ENCODE data around the gene CD200.
A peak's percentile ranks its signal among the peaks of the same experiment; 100 is the strongest.
"Not testable (repeated sequence)": the region's sequence is repeated elsewhere in the genome, so short reads cannot be mapped to it uniquely, and the experiment has no call there.

Gene CD200

DNA sequence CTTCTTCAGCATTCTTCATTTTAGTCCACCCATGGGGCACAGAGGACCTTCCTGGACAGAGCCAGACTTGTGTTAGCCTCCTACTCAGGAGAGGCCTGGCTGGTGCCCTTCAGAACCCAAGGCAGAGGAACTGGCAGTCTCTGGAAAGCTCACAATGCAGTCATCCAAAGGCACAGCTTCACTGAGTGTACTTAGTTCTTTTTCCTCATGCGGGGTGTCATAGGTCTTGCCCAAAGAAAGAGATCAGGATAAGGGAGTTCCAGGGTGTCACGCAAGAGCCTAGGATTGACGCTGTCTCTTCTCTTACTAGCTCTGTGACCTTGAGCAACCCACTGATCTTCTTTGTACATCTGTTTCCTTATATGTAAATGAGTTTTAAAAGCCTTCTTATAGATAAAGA, 58.7 kb downstream of the CD200 start:
- DNase-seq, result no peak

GRCh38 chr3:112392393-112393359, 59.7 kb downstream of the CD200 start:
- no peak for DNase-seq

DNA sequence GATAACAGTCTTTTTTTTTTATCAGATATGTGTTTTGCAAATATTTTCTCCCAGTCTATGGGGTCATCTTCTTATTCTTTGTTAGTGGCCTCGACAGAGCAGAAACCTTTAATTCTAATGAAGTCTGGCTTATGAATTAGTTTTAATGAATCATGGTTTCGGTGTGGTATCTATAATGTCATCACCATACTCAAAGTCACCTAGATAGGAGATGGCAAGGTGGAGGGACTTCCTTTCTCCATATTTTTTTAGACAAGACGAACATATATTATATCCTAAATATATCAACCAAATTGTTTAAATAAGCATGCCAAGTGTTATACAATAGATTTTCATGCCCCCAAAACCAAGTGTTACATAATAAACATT, 60.4 kb downstream of the CD200 start:
- no peak for DNase-seq

GRCh38 chr3:112394003-112394640, 61.2 kb downstream of the CD200 start:
- no peak for DNase-seq

DNA sequence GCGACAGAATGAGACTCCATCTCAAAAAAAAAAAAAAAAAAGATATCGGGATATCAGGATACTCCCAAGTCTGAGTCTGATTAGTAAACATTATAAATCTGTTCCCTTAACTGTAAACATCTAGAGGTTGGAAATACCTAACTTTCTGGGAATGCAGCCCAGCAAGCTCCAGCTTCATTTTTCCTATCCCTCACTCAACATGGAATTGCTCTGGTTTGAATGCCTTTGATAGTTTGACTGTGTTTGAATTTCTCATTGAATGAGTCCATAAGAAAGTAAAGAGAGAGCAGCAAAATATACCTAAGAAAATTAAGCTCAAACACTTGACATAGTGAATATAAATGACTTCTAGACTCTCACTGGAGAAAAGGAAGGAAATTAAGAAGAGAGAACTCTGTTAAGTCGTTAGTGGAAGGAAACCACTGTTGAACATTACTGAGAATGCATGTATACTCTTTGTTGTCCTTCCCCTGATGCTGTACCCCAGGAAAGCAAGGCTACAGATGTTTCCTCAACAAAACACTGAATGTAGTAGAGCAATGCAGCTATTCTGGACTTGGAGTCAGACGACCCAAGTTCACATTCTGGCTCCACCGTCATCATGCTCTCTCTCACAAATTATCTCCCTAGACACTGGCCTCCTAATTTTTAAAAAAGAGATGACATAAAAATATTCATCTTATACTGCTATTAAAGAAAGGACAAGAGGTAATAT, 62.4 kb downstream of the CD200 start:
- DNase-seq, result no peak

DNA sequence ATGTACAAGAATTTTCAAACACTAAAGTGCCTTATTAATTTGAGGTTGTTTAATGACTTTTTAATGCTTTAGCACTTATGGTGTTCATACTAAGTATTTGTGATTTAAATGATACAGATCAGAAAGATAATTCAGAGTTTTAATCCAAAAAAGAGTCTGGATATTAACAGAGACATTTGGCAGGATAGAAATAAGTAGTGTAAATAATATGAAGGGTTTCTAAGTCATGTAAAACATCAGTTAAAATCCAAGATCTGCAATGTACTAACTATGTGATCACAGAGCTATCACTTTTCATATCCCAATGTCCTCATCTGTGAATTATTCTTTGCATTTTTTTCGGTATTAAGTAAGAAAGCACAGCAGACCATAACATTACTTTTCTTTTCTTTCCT, 62.9 kb downstream of the CD200 start:
- DNase-seq, result no peak

- no peak for DNase-seq
Measured at GRCh38 chr3:112397556-112397955, 64.6 kb downstream of the CD200 start.

GRCh38 chr3:112399064-112399463, 66.1 kb downstream of the CD200 start:
- DNase-seq, result no peak

DNA sequence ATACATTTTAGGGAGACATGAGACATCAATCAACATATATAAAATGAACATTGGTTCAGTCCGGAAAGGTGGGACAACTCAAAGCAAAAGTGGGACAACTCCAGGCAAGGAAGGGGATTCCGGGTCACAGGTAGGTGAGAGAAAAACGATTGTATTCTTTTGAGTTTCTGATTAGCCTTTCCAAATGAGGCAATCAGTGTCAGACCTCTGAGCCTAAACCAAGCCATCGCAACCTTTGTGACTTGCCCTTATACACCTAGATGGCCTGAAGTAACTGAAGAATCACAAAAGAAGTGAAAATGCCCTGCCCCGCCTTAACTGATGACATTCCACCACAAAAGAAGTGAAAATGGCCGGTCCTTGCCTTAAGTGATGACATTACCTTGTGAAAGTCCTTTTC, 66.6 kb downstream of the CD200 start:
- not testable (repeated sequence) for DNase-seq

DNA sequence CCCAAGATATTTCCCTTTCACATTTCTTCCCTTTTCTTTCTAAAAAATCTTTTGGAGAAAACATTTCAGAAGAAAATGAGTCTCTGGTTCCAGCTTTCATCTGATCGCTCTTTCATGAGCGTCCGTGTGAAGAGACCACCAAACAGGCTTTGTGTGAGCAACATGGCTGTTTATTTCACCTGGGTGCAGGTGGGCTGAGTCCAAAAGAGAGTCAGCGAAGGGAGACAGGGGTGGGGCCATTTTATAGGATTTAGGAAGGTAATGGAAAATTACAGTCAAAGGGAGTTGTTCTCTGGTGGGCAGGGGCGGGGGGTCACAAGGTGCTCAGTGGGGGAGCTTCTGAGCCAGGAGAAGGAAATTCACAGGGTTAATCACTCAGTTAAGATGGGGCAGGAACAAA, 67.4 kb downstream of the CD200 start:
- not testable (repeated sequence) for DNase-seq

DNA sequence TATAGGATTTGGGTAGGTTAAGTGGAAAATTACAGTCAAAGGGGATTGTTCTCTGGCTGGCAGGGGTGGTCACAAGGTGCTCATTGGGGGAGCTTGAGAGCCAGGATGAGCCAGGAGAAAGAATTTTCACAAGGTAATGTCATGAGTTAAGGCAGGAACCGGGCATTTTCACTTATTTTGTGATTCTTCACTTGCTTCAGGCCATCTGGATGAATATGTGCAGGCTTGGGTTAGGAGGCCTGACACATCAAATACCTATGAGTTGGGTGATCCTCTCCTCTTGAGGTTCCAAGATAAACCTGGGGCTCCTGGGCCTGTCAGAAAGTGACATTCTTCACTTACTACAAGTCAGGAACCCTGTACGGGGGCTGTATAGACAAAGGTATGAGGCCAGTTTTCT, 68.7 kb downstream of the CD200 start:
- DNase-seq, result no peak

GRCh38 chr3:112403103-112403502, 70.1 kb downstream of the CD200 start:
- no peak for DNase-seq

DNA sequence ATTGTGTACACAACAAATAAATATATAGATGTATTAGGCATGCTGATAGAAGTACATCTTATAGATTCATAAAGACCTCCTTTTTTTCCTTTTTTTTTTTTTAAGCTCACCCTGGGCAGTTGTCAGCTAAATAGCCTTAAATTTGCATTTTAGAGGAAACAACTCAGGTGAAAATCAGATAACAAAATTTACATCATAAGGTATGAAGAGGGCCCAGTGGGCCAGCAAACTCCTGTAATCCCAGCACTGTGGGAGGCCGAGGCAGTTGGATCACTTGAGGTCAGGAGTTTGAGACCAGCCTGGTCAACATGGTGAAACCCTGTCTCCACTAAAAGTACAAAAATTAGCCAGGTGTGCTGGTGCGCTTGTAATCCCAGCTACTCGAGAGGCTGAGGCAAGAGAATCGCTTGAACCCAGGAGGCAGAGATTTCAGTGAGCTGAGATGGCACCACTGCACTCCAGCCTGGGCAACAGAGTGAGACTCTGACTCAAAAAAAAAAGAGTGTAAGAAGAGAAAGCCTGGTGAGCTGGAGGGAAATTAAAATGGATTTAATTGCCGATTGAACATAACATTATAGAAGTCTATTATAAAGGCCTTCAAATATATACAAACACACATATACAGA, 72.1 kb downstream of the CD200 start:
- DNase-seq, result not testable (repeated sequence)

- peak in 1 of 2 donors; percentile 13 for DNase-seq
Measured at GRCh38 chr3:112405845-112406244, 72.9 kb downstream of the CD200 start.

DNA sequence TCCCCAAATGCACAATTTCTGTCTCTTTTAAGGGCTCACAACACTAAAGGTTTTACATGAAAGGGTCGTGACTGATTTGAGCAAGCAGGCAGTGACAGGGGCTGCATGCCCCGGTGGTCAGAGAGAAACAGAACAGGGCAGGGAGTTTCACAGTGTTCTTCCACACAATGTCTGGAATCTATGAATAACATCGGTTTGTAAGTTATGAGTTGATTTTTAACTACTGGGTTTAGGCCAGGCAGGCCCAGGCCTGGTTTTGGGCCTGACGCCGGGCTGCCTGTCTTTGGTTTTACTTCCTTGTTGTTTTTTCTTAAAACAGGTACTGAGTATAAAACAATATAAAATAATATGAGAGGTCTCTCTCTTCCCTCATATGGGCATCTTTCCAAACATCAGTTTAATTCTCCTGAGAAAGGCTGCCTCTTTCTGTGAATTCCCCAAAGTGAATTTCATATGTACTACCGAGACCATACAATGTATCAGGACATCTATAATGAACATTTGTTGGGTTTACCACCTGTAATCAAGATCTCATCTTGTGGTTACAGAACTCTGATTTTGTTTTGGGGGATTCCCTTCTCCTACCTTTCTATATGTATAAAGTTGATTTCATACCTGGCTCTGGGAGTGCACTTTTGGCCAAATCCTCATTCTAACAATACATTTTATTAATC, 74.4 kb downstream of the CD200 start:
- DNase-seq, result no peak

- DNase-seq, result no peak
Measured at GRCh38 chr3:112407888-112408702, 75.1 kb downstream of the CD200 start.

- DNase-seq, result no peak
Measured at GRCh38 chr3:112409041-112409440, 76.1 kb downstream of the CD200 start.

GRCh38 chr3:112411425-112411824, 78.5 kb downstream of the CD200 start:
- no peak for DNase-seq
